Activated CD4-positive, CD25-positive, alpha-beta regulatory T cell treated with anti-CD3 and anti-CD28 coated beads, Interleukin-2, amount 50 U/mL, for 24 hours (primary cell): ENCODE measurements around the gene CRYGN.
A peak's percentile ranks its signal among the peaks of the same experiment; 100 is the strongest.

Source experiments
- ATAC-seq, 2 donors: fragments of 150-1000 bp; cut with Tn5 transposase; one replicate each; pipeline ENCODE4 v1.10.0; 2021; ENCODE audit warnings: mild to moderate bottlenecking in 1 of 2, moderate library complexity in 1 of 2

Gene CRYGN

DNA sequence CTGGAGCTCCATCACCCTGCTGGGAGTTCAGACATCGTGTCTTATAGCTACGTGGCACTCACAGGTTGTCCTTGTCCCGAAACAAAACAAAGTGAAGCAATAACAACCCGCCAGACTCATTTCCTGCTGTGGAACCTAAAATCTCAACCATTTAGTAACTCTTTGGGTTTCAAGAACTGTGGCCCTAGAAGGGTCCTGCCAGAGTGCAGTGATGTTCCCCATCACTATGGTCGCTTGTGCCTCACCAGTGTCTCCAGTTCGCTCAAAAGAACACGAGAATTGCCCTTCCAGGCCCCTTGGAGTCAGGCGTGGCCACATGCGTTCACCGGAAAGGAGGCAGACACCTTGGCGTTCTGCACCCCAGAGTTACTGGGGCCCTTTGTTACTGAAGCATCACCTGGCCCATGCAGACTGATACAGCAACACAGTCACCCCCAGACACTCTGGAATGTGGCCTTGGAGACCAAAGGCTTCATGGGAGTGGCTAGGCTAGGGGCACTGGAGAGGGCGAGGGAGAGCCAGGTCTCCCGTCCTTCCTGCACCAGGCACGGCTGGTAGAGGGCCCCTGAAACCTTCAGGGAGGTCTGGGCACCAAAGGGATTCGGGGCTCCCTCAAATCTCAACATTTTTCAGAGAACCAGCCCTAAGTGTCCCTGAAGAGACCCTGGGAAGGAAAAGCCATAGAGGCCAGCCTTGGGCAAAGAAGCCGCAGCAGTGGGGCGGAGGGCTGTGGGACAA, 908 bp downstream of the CRYGN start:
- no peak for ATAC-seq

GRCh38 chr7:151437866-151438516, 1.9 kb downstream of the CRYGN start:
- no peak for ATAC-seq

DNA sequence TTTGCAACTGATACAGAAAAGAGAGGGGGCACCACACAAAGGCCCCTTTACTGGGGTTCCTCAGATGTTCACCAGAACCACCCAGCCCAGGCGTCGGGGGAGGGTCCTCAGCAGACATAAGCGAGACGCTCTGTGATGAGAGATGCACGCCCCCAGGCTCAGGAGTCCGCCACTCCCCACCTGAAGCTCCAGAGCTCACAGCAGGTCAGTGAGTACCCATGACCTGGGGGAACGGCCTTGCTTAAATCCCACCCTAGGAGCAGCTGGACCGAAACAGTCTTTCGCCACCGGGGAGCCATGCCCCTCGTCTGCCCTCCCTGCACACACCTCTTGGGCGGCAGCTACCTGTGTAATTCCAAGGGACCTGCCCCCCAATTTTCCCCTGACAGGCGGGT, 2.8 kb downstream of the CRYGN start:
- no peak for ATAC-seq

- no peak for ATAC-seq
These were observed 3.3 kb downstream of the CRYGN start for GRCh38 chr7:151436446-151437158.

- no peak for ATAC-seq
These were observed 4.0 kb downstream of the CRYGN start for GRCh38 chr7:151435971-151436370.

- no peak for ATAC-seq
These were observed 4.6 kb downstream of the CRYGN start for GRCh38 chr7:151435103-151435916.

GRCh38 chr7:151434549-151434948, 5.4 kb downstream of the CRYGN start:
- ATAC-seq: no peak

DNA sequence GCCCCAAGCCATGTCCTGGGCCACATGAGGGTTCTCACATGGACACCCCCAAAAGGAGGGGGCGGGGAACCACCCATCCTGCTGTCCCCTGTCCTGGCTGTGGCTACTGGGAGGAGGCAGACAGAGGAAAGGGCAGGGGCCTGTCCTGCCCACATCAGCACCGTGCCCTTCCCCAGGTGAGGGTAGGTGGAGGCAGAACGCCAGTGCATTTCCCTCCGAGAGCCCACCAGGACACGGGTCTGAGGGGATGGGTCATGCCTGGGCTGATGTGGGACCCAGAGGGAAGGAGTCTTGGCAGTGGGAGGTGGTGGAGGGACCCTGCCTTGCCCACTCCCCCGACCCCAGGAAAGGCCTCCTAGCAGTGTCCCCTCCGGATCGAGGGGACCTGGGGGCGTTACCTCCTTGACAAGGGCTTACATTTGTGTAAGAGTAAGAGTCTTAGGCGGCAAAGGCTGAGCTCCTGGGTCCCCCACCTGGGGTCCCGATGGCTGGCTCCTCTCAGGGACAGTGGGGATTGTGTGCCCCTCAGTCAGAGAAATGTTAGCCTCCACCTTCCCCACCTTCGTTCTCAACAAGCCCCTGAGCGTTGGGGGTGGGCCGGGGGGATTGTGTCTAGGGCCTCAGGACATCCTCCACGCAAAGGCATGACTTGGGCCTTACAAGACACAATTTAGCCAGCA, 6.1 kb downstream of the CRYGN start:
- no peak for ATAC-seq

GRCh38 chr7:151432658-151433521, 7.1 kb downstream of the CRYGN start:
- peak; percentile 72 to 81 for ATAC-seq

DNA sequence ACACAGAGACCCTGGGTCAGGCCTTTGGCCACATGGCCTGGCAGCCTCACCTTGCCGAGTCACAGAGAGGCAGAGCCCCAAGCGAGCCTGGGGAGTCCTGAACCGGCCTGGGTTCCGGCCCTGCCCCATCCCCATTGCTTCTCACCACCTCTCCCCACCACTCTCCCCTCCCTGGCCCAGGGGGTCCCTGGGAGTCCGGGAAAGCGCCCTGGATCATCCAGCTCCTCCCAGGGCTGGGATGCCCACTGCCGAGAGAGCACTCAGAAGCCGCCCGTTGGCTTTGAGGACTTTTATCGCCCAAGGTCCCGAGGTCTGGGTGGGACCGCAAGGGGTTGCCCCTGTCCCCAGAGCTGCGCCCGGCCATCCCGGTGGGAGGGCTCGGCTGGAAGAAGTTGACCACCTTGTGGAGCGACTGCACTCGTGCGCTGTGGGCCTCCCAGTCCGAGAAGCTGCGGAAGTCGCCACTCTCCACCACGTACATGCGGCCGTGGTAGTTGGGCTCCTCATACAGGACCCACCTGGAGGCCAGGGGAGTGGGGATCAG, 8.1 kb downstream of the CRYGN start:
- no peak for ATAC-seq

DNA sequence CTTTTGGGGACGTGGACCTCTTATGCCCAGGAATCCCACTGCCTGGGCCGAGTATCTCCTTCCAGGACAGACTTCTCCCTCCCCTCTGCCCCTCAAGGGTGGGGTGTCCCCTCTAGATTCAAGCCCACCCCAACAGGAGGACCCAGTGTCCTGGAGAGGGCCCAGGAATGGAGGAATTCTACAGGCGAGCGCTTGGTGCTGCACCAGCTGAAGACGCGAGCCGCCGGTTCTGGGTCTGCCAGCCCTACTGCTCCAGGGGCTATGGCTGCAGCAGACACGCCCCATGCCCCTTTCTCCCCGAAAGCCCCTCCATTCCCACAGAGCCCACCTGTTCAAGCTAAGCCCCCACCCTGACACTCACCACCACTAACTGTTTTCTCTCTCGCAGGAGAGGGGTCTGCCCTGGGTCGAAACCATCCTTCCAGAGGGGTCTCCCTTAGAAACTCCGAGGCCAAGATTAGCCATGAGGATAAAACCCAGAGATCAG, 8.6 kb downstream of the CRYGN start:
- no peak for ATAC-seq

DNA sequence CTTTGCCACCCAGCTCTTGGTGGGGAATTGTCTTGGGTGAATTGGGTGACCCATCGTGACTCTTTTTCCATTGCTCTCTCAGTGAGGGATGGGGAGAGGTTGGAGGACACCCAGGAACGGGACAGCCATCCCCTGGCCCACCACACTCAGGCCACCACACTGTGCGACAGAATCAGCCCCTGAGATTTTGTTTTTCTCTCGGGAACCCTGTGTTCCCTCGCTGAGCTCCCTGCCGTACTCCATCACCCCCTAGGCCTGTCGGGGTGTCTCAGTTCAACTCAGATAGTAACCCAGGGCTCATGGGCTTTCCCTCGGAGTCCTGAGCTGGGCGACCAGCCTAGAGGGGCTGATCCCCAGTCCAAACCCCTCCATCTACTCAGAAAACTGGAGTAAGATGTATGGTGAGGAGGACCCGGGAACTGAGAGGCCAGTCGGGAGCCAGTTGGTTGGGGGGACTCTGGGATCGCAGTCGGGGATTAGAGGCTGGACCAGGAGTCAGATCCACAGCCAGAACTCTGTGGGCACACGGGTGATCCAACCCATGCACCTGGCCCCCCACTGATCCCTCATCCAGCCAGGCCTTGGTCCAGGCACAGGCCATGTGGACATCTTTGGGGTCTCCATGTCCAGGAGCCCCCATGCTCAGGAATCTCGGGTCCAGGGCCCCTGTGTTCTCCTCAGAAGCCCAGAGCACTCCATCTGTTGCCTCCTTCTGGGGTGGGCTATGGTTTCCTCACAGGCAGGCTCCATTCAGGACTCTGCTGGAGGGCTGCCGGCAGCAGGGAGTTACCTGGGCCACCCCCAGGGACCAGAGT, 9.3 kb downstream of the CRYGN start:
- no peak for ATAC-seq

GRCh38 chr7:151429560-151430331, 10.2 kb downstream of the CRYGN start:
- ATAC-seq: peak; percentile 43 to 56

DNA sequence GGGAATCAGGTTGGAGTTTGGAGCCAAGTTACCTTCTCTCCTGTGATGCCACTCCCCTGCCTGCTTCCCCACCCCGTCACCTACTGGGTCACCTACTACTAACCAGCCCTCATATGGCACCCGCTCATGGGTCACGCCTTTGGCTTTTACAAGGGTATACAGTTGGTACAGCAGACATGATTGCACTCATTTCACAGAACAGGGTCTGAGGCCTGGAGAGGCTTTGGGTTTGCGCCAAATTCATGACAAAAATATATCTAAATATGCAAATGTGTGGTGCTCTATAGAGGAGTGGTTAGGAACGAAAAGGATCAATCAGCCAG, 10.7 kb downstream of the CRYGN start:
- ATAC-seq: peak in 1 of 2 donors; percentile 15

DNA sequence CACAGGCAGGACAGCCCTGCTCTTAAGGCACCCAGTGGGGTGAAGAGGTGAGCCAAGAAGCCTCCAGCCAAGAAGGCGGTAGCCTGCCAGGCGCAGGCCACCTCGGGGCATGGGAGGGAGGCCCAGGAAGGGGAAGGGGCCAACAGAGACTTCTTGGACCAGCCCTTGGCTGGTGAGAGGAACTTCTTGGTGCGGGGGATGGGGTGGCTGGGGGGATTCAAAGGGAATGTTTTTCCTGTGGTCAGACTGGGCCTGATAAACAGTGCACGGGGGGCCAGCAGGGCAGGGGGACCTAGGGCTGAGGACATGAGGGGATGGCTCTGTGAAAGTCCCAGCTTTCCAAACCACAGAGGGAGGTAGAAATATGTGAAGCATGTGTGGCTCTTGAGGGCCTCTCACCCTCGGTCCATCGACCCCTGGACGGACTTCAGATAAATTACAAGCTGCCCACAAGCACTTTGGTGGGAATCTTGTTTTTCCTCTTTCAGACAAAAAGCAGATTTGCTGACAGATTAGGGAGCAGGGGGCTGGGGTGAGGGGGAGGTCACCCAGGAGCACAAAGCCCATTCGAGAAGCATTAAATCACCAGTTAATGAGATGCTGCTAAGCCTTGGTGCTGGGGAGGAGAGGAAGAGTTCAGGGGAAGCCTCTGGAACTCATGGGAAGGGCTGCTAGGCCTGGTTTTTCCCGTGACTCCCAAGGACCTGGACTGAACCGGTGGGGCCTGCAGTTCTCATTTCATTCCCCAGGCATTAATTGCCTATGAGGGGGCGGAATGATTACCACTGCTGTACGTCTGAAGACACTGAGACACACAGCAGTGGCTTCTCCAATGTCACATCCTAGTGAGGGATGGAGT, 11.3 kb downstream of the CRYGN start:
- no peak for ATAC-seq

DNA sequence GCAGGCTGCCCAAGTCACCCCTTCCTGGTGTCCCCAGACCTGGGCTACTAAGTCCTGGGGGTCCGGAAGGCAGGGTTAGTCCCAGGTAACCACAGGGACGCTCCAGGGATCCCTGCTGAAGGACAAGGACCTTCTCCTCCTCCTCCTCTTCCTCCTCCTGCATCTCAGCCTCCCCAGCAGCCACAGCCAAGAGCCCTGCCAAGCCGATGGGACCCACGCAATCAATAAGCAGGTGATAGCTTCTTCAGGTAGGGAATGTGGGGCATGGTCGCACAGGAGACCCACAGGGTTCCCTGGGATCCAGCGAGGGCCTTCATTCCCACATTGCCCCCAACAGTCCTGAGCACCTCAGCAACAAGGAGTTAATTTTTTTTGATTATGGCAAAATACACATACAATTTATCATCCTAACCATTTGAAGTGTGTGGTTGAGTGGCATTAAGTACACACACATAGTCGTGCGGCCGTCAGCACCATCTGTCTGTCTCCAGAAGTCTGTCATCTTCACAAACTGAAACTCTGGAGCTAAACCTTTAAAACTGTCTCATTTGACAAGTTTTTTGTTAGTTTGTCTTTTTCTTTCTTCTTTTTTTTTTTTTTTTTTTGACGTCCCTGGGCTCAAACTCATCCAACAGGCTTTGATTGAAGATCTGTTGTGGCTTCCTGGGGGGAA, 12.1 kb downstream of the CRYGN start:
- ATAC-seq: no peak

- ATAC-seq: no peak
These were observed 12.8 kb downstream of the CRYGN start for GRCh38 chr7:151426904-151427704.
